IPS-18c (cell line): Measurements from ENCODE around the gene STX17.
A peak's percentile ranks its signal among the peaks of the same experiment; 100 is the strongest.

Experiments
- H3K4me3 ChIP-seq: 2 replicates; pipeline ENCODE4 v1.7.0; 2013; ENCODE audit warnings: low read depth, mild to moderate bottlenecking, low read length, moderate library complexity; ENCODE audit not compliant: insufficient read depth
- H3K9me3 ChIP-seq: one replicate; pipeline ENCODE4 v1.6.1; 2013; ENCODE audit warnings: mild to moderate bottlenecking, low read length, moderate library complexity; ENCODE audit not compliant: control insufficient read depth, insufficient read depth

The STX17 gene

GRCh38 chr9:99894826-99895225, 11.6 kb upstream of the STX17 start:
- H3K9me3 ChIP-seq, result no peaks in the 10 kb centered on the region
- no peak overlapping the region for H3K4me3 ChIP-seq

GRCh38 chr9:99895510-99895909, 10.9 kb upstream of the STX17 start:
- H3K9me3 ChIP-seq, result no peaks in the 10 kb centered on the region
- no peak overlapping the region for H3K4me3 ChIP-seq

GRCh38 chr9:99896119-99896518, 10.3 kb upstream of the STX17 start:
- no peaks in the 10 kb centered on the region for H3K9me3 ChIP-seq
- H3K4me3 ChIP-seq, result no peak overlapping the region

- no peaks in the 10 kb centered on the region for H3K9me3 ChIP-seq
- H3K4me3 ChIP-seq, result no peak overlapping the region
Measured at GRCh38 chr9:99903393-99903792, 3.1 kb upstream of the STX17 start.

- Histone ChIP-seq H3K4me3 (peak overlapping the region; percentile 11; the same call in 1 of the 2 replicates), H3K9me3 (no peaks in the 10 kb centered on the region)
Measured at GRCh38 chr9:99905833-99906402, 536 bp upstream of the STX17 start.

- Histone ChIP-seq H3K9me3 (no peaks in the 10 kb centered on the region), H3K4me3 (peak overlapping the region; percentile 93)
Measured at GRCh38 chr9:99907208-99907532, 716 bp downstream of the STX17 start.

GRCh38 chr9:99911600-99911999, 5.1 kb downstream of the STX17 start:
- Histone ChIP-seq H3K9me3 (no peaks in the 10 kb centered on the region), H3K4me3 (no peak overlapping the region)

- H3K9me3 ChIP-seq, result no peaks in the 10 kb centered on the region
- no peak overlapping the region for H3K4me3 ChIP-seq
Measured at GRCh38 chr9:99916650-99917049, 10.2 kb downstream of the STX17 start.

- Histone ChIP-seq H3K9me3 (no peaks in the 10 kb centered on the region), H3K4me3 (no peak overlapping the region)
Measured at GRCh38 chr9:99918134-99918533, 11.7 kb downstream of the STX17 start.

- Histone ChIP-seq H3K4me3 (no peak overlapping the region), H3K9me3 (no peaks in the 10 kb centered on the region)
Measured at GRCh38 chr9:99919930-99920329, 13.5 kb downstream of the STX17 start.

- Histone ChIP-seq H3K4me3 (no peak overlapping the region), H3K9me3 (no peaks in the 10 kb centered on the region)
Measured at GRCh38 chr9:99921875-99922710, 15.6 kb downstream of the STX17 start.

- Histone ChIP-seq H3K4me3 (no peak overlapping the region), H3K9me3 (no peaks in the 10 kb centered on the region)
Measured at GRCh38 chr9:99922711-99923030, 16.2 kb downstream of the STX17 start.

- no peaks in the 10 kb centered on the region for H3K9me3 ChIP-seq
- H3K4me3 ChIP-seq, result no peak overlapping the region
Measured at GRCh38 chr9:99925541-99925940, 19.1 kb downstream of the STX17 start.

- Histone ChIP-seq H3K9me3 (no peaks in the 10 kb centered on the region), H3K4me3 (no peak overlapping the region)
Measured at GRCh38 chr9:99929652-99930051, 23.2 kb downstream of the STX17 start.

- H3K9me3 ChIP-seq, result no peaks in the 10 kb centered on the region
- no peak overlapping the region for H3K4me3 ChIP-seq
Measured at GRCh38 chr9:99931155-99931840, 24.8 kb downstream of the STX17 start.

GRCh38 chr9:99936947-99937587, 30.6 kb downstream of the STX17 start:
- no peaks in the 10 kb centered on the region for H3K9me3 ChIP-seq
- H3K4me3 ChIP-seq, result no peak overlapping the region

GRCh38 chr9:99947395-99947794, 40.9 kb downstream of the STX17 start:
- H3K9me3 ChIP-seq, result no peaks in the 10 kb centered on the region
- no peak overlapping the region for H3K4me3 ChIP-seq

GRCh38 chr9:99948482-99948881, 42.0 kb downstream of the STX17 start:
- H3K4me3 ChIP-seq, result no peak overlapping the region
- no peaks in the 10 kb centered on the region for H3K9me3 ChIP-seq
